ENCODE measurements around the gene VPS52. TPM values are rescaled to one million over a fixed set of nuclear protein-coding genes. Genes with fewer than 3 reads are reported as not detected.

VPS52 gene
- total and polyA plus RNA-seq, 2 donors (not counting 1 experiment from before 2014, with no cell fraction given): 100 to 144 TPM

DNA sequence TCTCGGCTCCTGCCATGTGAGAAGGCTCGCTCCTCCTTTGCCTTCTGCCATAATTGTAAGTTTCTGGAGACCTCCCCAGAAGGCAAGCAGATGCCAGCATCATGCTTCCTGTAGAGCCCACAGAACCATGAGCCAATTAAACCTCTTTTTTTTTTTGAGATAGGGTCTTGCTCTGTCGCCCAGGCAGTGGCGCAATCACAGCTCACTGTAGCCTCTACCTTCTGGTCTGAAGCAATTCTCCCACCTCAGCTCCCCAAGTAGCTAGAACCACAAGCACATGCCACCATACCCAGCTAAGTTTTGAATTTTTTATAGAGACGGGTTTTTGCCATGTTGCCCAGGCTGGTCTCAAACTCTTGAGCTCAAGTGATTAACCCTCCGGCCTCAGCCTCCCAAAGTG is 34.8 kb downstream of the VPS52 start:
- 95% methylated on average over 6 of the region's 6 CpGs for WGBS (ENCODE audit: insufficient coverage)
- Mint-ChIP-seq H3K9me3 (ENCODE audit: insufficient read depth) (no peaks in the 10 kb centered on the region), H3K4me3 (no peak overlapping the region), H3K27me3 (peaks cover 53% of the 10 kb centered on the region), H3K27ac (no peak overlapping the region), H3K4me1 (peaks cover 2% of the 10 kb centered on the region)
- no peaks in the 10 kb centered on the region for H4K20me1 ChIP-seq (ENCODE audit: control insufficient read depth, insufficient read depth, low read length, poor library complexity, severe bottlenecking)
- no peak overlapping the region for H3K4me2 ChIP-seq (replicated peaks; ENCODE audit: low read depth, low read length, poor library complexity, severe bottlenecking)
- no peaks in the 10 kb centered on the region for H3K36me3 ChIP-seq (replicated peaks in 1 of 2; ENCODE audit: control extremely low read depth in 1 of 2, control insufficient read depth in 1 of 2, extremely low read depth in 1 of 2, insufficient read depth in 2 of 2, low read length in 1 of 2)
- H3K4me1 ChIP-seq (ENCODE audit: control insufficient read depth in 2 of 2, insufficient read depth in 2 of 2, low read length in 2 of 2): no peaks in the 10 kb centered on the region
- ATAC-seq (ENCODE audit: low read depth) (no peak), DNase-seq (no peak)
- H3K27ac ChIP-seq (ENCODE audit: low read length in 2 of 2): no peak overlapping the region
- no peak overlapping the region for H3K4me3 ChIP-seq (ENCODE audit: control extremely low read depth in 1 of 5, extremely low read depth in 1 of 5, insufficient read depth in 1 of 5, low read depth in 2 of 5, low read length in 4 of 5)
- no peaks in the 10 kb centered on the region for H3K9me3 ChIP-seq (ENCODE audit: control extremely low read depth in 1 of 3, control insufficient read depth in 2 of 3, insufficient read depth in 1 of 3, low read length in 2 of 3)
- peaks cover 0 to 24% (median 3%) of the 10 kb centered on the region in 4 experiments for H3K27me3 ChIP-seq (replicated peaks in 1 of 4; ENCODE audit: control extremely low read depth in 1 of 4, control insufficient read depth in 3 of 4, insufficient read depth in 4 of 4, low read length in 3 of 4)
- intact Hi-C loops (cut with micrococcal nuclease): no loop called here
- TF ChIP-seq EZH2 (IDR thresholded peaks at IDR 0.05; ENCODE audit: borderline replicate concordance, insufficient read depth, low read depth, low read length, poor library complexity, severe bottlenecking): no peak
- TF ChIP-seq, protein P1, sequence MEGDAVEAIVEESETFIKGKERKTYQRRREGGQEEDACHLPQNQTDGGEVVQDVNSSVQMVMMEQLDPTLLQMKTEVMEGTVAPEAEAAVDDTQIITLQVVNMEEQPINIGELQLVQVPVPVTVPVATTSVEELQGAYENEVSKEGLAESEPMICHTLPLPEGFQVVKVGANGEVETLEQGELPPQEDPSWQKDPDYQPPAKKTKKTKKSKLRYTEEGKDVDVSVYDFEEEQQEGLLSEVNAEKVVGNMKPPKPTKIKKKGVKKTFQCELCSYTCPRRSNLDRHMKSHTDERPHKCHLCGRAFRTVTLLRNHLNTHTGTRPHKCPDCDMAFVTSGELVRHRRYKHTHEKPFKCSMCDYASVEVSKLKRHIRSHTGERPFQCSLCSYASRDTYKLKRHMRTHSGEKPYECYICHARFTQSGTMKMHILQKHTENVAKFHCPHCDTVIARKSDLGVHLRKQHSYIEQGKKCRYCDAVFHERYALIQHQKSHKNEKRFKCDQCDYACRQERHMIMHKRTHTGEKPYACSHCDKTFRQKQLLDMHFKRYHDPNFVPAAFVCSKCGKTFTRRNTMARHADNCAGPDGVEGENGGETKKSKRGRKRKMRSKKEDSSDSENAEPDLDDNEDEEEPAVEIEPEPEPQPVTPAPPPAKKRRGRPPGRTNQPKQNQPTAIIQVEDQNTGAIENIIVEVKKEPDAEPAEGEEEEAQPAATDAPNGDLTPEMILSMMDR (IDR thresholded peaks at IDR 0.05): no peak
- no peaks in the 10 kb centered on the region for H3K79me2 ChIP-seq (ENCODE audit: control insufficient read depth, insufficient read depth, low read length)
- no peak overlapping the region for H2AFZ ChIP-seq (ENCODE audit: insufficient read depth, low read depth, low read length, poor library complexity, severe bottlenecking)
- CTCF ChIA-PET: interaction anchor here (1.2 to 1.5 kb wide), 2 partner anchors 11 to 237 kb away, joined by 4 to 7 read pairs; no protein-coding TSS in a partner anchor
- H3K9ac ChIP-seq (ENCODE audit: low read length): no peak overlapping the region
- POLR2A ChIA-PET: interaction anchor here (0.7 kb wide), 1 partner anchor 156 kb away, joined by 5 read pairs; no protein-coding TSS in a partner anchor

DNA sequence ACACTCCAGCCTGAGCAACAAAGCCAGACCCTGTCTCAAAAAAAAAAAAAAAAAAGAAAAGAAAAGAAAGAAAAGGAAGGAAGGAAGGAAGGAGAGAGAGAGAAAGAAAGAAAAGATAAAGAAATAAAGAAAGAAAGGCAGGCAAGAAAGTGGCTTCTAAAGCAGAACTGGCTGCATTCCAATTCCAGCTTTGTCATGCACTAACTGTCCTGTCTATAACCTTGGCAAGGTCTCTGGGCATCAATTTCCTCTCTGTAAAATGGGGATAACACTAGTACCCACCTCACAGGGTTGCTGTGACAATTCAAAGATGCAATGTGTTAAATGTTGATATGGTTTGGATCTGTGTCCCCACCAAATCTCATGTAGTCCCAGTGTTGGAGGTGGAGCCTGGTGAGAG is 35.3 kb downstream of the VPS52 start:
- ChIA-PET POLR2A (interaction anchor here (0.5 to 0.7 kb wide), 2 partner anchors 10 to 155 kb away, joined by 3 to 5 read pairs; no protein-coding TSS in a partner anchor), CTCF (interaction anchor here (0.6 to 1.5 kb wide), 4 partner anchors 12 to 806 kb away, joined by 3 to 7 read pairs (median 3); no protein-coding TSS in a partner anchor)
- peaks cover 55% of the 10 kb centered on the region for H3K27me3 Mint-ChIP-seq

More for the DNA sequence above, 35.3 kb downstream of the VPS52 start:
- no peaks in the 10 kb centered on the region for H3K36me3 ChIP-seq (replicated peaks in 1 of 2; ENCODE audit: control extremely low read depth in 1 of 2, control insufficient read depth in 1 of 2, extremely low read depth in 1 of 2, insufficient read depth in 2 of 2, low read length in 1 of 2)
- TF ChIP-seq, protein P1 (IDR thresholded peaks at IDR 0.05): no peak
- TF ChIP-seq EZH2 (IDR thresholded peaks at IDR 0.05; ENCODE audit: borderline replicate concordance, insufficient read depth, low read depth, low read length, poor library complexity, severe bottlenecking): no peak
- no peak overlapping the region for H3K9ac ChIP-seq (ENCODE audit: low read length)
- Mint-ChIP-seq H3K27ac (no peak overlapping the region), H3K4me1 (no peaks in the 10 kb centered on the region), H3K4me3 (no peak overlapping the region), H3K9me3 (ENCODE audit: insufficient read depth) (no peaks in the 10 kb centered on the region)
- no peaks in the 10 kb centered on the region for H3K79me2 ChIP-seq (ENCODE audit: control insufficient read depth, insufficient read depth, low read length)
- intact Hi-C loops (cut with micrococcal nuclease): no loop called here
- no peak overlapping the region for H2AFZ ChIP-seq (ENCODE audit: insufficient read depth, low read depth, low read length, poor library complexity, severe bottlenecking)
- no peak for ATAC-seq (ENCODE audit: low read depth)
- DNase-seq: no peak
- no peaks in the 10 kb centered on the region for H3K9me3 ChIP-seq (ENCODE audit: control extremely low read depth in 1 of 3, control insufficient read depth in 2 of 3, insufficient read depth in 1 of 3, low read length in 2 of 3)
- no peak overlapping the region for H3K4me3 ChIP-seq (ENCODE audit: control extremely low read depth in 1 of 5, extremely low read depth in 1 of 5, insufficient read depth in 1 of 5, low read depth in 2 of 5, low read length in 4 of 5)
- H3K27me3 ChIP-seq (replicated peaks in 1 of 4; ENCODE audit: control extremely low read depth in 1 of 4, control insufficient read depth in 3 of 4, insufficient read depth in 4 of 4, low read length in 3 of 4): peaks cover 0 to 24% (median 3%) of the 10 kb centered on the region in 4 experiments
- no peak overlapping the region for H3K4me2 ChIP-seq (replicated peaks; ENCODE audit: low read depth, low read length, poor library complexity, severe bottlenecking)
- H4K20me1 ChIP-seq (ENCODE audit: control insufficient read depth, insufficient read depth, low read length, poor library complexity, severe bottlenecking): no peaks in the 10 kb centered on the region
- no peaks in the 10 kb centered on the region for H3K4me1 ChIP-seq (ENCODE audit: control insufficient read depth in 2 of 2, insufficient read depth in 2 of 2, low read length in 2 of 2)
- H3K27ac ChIP-seq (ENCODE audit: low read length in 2 of 2): no peak overlapping the region

Measured in B cell (primary cell).